Stimulated activated CD8-positive, alpha-beta memory T cell treated with anti-CD3 and anti-CD28 coated beads, Interleukin-7, amount 100 ng/mL, for 48 hours (primary cell): ENCODE measurements around the gene SESTD1.
"Not testable (repeated sequence)": the region's sequence is repeated elsewhere in the genome, so short reads cannot be mapped to it uniquely, and the experiment has no call there.

ENCODE experiments used
- DNase-seq, 2 donors: peaks; one replicate each; pipeline ENCODE4 v3.0.0-alpha.2; 2020; ENCODE audit warnings: low read depth in 1 of 2; ENCODE audit errors: extremely low read depth in 1 of 2

Gene SESTD1

GRCh38 chr2:179268277-179268925 is 3.8 kb upstream of the SESTD1 start:
- DNase-seq = no peak

- DNase-seq = no peak
Measured at GRCh38 chr2:179266271-179266670, 1.6 kb upstream of the SESTD1 start.

GRCh38 chr2:179265082-179265510 is 464 bp upstream of the SESTD1 start:
- no peak for DNase-seq

- no peak for DNase-seq
Measured at GRCh38 chr2:179263446-179264367, 925 bp downstream of the SESTD1 start.

- no peak for DNase-seq
Measured at GRCh38 chr2:179263015-179263414, 1.6 kb downstream of the SESTD1 start.

GRCh38 chr2:179262077-179262660 is 2.5 kb downstream of the SESTD1 start:
- no peak for DNase-seq

- DNase-seq = no peak
Measured at GRCh38 chr2:179261151-179261825, 3.3 kb downstream of the SESTD1 start.

GRCh38 chr2:179260224-179260623 is 4.4 kb downstream of the SESTD1 start:
- DNase-seq = no peak

GRCh38 chr2:179255129-179255528 is 9.5 kb downstream of the SESTD1 start:
- DNase-seq = no peak

- DNase-seq = no peak
Measured at GRCh38 chr2:179253226-179253625, 11.4 kb downstream of the SESTD1 start.

GRCh38 chr2:179252423-179252822 is 12.2 kb downstream of the SESTD1 start:
- no peak for DNase-seq

GRCh38 chr2:179251870-179252269 is 12.8 kb downstream of the SESTD1 start:
- DNase-seq = no peak

- DNase-seq = no peak
Measured at GRCh38 chr2:179250848-179251504, 13.7 kb downstream of the SESTD1 start.

GRCh38 chr2:179250095-179250494 is 14.5 kb downstream of the SESTD1 start:
- DNase-seq = no peak

- DNase-seq = no peak
Measured at GRCh38 chr2:179248024-179248348, 16.6 kb downstream of the SESTD1 start.

- no peak for DNase-seq
Measured at GRCh38 chr2:179247318-179248023, 17.2 kb downstream of the SESTD1 start.

GRCh38 chr2:179245843-179246242 is 18.8 kb downstream of the SESTD1 start:
- DNase-seq = not testable (repeated sequence)

- DNase-seq = no peak
Measured at GRCh38 chr2:179243046-179243445, 21.6 kb downstream of the SESTD1 start.

- no peak for DNase-seq
Measured at GRCh38 chr2:179240481-179241451, 23.9 kb downstream of the SESTD1 start.
